ENCODE measurements around the gene PPP1R13B.

Gene PPP1R13B

GRCh38 chr14:103688906-103689902 lies 158.2 kb downstream of the PPP1R13B start:
- peak; percentile 77 for DNase-seq (ENCODE audit: low spot score)
- in situ Hi-C loops (cut with MboI; ENCODE audit: low pct_unique_long_range_greater_than_20kb, low sequenced_read_pairs, unreplicated experiment) = no loop called here
- TF ChIP-seq, protein P1, sequence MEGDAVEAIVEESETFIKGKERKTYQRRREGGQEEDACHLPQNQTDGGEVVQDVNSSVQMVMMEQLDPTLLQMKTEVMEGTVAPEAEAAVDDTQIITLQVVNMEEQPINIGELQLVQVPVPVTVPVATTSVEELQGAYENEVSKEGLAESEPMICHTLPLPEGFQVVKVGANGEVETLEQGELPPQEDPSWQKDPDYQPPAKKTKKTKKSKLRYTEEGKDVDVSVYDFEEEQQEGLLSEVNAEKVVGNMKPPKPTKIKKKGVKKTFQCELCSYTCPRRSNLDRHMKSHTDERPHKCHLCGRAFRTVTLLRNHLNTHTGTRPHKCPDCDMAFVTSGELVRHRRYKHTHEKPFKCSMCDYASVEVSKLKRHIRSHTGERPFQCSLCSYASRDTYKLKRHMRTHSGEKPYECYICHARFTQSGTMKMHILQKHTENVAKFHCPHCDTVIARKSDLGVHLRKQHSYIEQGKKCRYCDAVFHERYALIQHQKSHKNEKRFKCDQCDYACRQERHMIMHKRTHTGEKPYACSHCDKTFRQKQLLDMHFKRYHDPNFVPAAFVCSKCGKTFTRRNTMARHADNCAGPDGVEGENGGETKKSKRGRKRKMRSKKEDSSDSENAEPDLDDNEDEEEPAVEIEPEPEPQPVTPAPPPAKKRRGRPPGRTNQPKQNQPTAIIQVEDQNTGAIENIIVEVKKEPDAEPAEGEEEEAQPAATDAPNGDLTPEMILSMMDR (IDR thresholded peaks at IDR 0.05; ENCODE audit: extremely low read depth, insufficient read depth, missing control alignments) = no peak

GRCh38 chr14:103688441-103688840 lies 158.9 kb downstream of the PPP1R13B start:
- DNase-seq (ENCODE audit: low spot score) = no peak
- in situ Hi-C loops (cut with MboI; ENCODE audit: low pct_unique_long_range_greater_than_20kb, low sequenced_read_pairs, unreplicated experiment) = no loop called here
- TF ChIP-seq, protein P1 (IDR thresholded peaks at IDR 0.05; ENCODE audit: extremely low read depth, insufficient read depth, missing control alignments) = no peak

DNA sequence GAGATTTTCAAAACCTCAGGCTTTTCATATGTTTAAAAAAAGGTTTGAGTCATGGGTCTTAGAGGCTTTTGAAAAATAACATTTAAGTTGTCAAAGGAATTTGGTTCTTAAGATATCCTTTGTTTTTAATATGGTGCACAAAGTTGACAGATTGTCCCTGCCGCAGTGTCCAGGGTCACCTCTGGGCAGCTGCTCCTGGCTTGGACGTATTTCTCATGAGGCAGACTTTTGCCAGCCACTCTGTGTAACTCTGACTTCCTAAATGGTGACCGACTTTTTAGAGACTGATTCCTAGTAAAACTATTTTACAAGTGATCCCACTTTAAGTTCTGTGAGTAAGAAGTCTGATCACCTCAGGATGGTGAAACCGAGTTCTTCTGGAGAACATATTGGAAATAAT lies 159.7 kb downstream of the PPP1R13B start:
- DNase-seq (ENCODE audit: low spot score) = no peak
- in situ Hi-C loops (cut with MboI; ENCODE audit: low pct_unique_long_range_greater_than_20kb, low sequenced_read_pairs, unreplicated experiment) = no loop called here
- TF ChIP-seq, protein P1 (IDR thresholded peaks at IDR 0.05; ENCODE audit: extremely low read depth, insufficient read depth, missing control alignments) = no peak

- DNase-seq (ENCODE audit: low spot score) = no peak
- in situ Hi-C loops (cut with MboI; ENCODE audit: low pct_unique_long_range_greater_than_20kb, low sequenced_read_pairs, unreplicated experiment) = no loop called here
- TF ChIP-seq, protein P1 (IDR thresholded peaks at IDR 0.05; ENCODE audit: extremely low read depth, insufficient read depth, missing control alignments) = no peak
Measured at GRCh38 chr14:103686831-103687485, 160.4 kb downstream of the PPP1R13B start.

GRCh38 chr14:103685276-103686211 lies 161.8 kb downstream of the PPP1R13B start:
- in situ Hi-C loops (cut with MboI; ENCODE audit: low pct_unique_long_range_greater_than_20kb, low sequenced_read_pairs, unreplicated experiment) = no loop called here
- no peak for DNase-seq (ENCODE audit: low spot score)
- TF ChIP-seq, protein P1 (IDR thresholded peaks at IDR 0.05; ENCODE audit: extremely low read depth, insufficient read depth, missing control alignments) = no peak

- no peak for DNase-seq (ENCODE audit: low spot score)
- TF ChIP-seq, protein P1 (IDR thresholded peaks at IDR 0.05; ENCODE audit: extremely low read depth, insufficient read depth, missing control alignments) = no peak
- in situ Hi-C loops (cut with MboI; ENCODE audit: low pct_unique_long_range_greater_than_20kb, low sequenced_read_pairs, unreplicated experiment) = no loop called here
Measured at GRCh38 chr14:103684871-103685270, 162.5 kb downstream of the PPP1R13B start.
